Heart right ventricle (tissue), 16 donors: ENCODE data around the gene TBC1D4. TPM values are rescaled to one million over a fixed set of nuclear protein-coding genes. Genes with fewer than 3 reads are reported as not detected.

Experiments
- ATAC-seq, 8 donors: fragments of 200-7000 bp; cut with Tn5 transposase; one replicate each; pipeline ENCODE4 v1.9.1; 2020; ENCODE audit warnings: mild to moderate bottlenecking in 8 of 8, moderate library complexity in 8 of 8, moderate number of reproducible peaks in 1 of 8
- DNase-seq, 2 donors: peaks; one replicate each; pipeline ENCODE4 v3.0.0-alpha.2; 2020
- H3K27ac ChIP-seq, 10 donors: fragments of 200-600 bp; sonication (generic) in 2 of 10; one replicate each; pipeline versions ENCODE4 v1.5.0 to v1.8.0; 2020 to 2022; ENCODE audit warnings: mild to moderate bottlenecking in 3 of 10
- H3K27me3 ChIP-seq, 7 donors: fragments of 200-600 bp; one replicate each; pipeline ENCODE4 v1.8.0; 2021 to 2022; ENCODE audit warnings: mild to moderate bottlenecking in 2 of 7
- H3K36me3 ChIP-seq, 9 donors: fragments of 200-600 bp; sonication (generic) in 1 of 9; one replicate each; pipeline versions ENCODE4 v1.5.0 to v1.8.0; 2020 to 2022; ENCODE audit warnings: mild to moderate bottlenecking in 2 of 9
- H3K4me1 ChIP-seq, 9 donors: fragments of 200-600 bp; sonication (generic) in 1 of 9; one replicate each; pipeline versions ENCODE4 v1.5.0 to v1.8.0; 2020 to 2022; ENCODE audit warnings: mild to moderate bottlenecking in 4 of 9
- H3K4me3 ChIP-seq, 10 donors: fragments of 200-600 bp; sonication (generic) in 2 of 10; one replicate each; pipeline versions ENCODE4 v1.5.0 to v1.8.0; 2020 to 2022; ENCODE audit warnings: mild to moderate bottlenecking in 7 of 10, moderate library complexity in 2 of 10
- H3K9me3 ChIP-seq, 11 donors: fragments of 200-600 bp in 10 of 11; sonication (generic) in 2 of 11; one replicate each; pipeline versions ENCODE4 v1.5.0 to v1.8.0; 2013 to 2022; ENCODE audit warnings: mild to moderate bottlenecking in 2 of 11, control low read depth in 1 of 11, moderate library complexity in 1 of 11
- WGBS, 2 donors: extraction: QIAGEN DNeasy Blood & Tissue Kit; methylation state at CpG; one replicate each; pipeline ENCODE4 v1.1.7; 2013; ENCODE audit warnings: inconsistent platforms in 1 of 2; 5-methylcytosine and 5-hydroxymethylcytosine counted together
- intact Hi-C, 10 donors: fragments of 100-400 bp; cut with DNase I; formaldehyde crosslinking; loops; one replicate each; pipeline versions ENCODE4 v1.11.1 to v1.14.2; 2022
- polyA plus RNA-seq, 2 donors: library from polyadenylated mRNA; stranded (reverse); fragments of 200-250 nt; gene quantifications; one replicate each; pipeline ENCODE4 v1.2.3, GENCODE V29; 2013
- total RNA-seq, 10 donors: library from RNA; stranded (reverse); fragmentation: NEBNext Ultra II Directional in 3 of 10; extraction: Animal tissue kit (Norgen Biotek cat#: 25700) in 3 of 10; gene quantifications; one replicate each; pipeline versions ENCODE4 v1.2.1 to v1.2.4, GENCODE V29; 2021 to 2023
- TF ChIP-seq, protein P1 (sequence below), 9 donors: fragments of 200-600 bp; sonication (generic) in 2 of 9; IDR thresholded peaks; one replicate each; pipeline versions ENCODE4 v1.5.0 to v1.8.0; 2021 to 2022; ENCODE audit warnings: antibody characterized with exemption in 9 of 9, mild to moderate bottlenecking in 5 of 9, moderate library complexity in 1 of 9
- donor health status: Arrhythmogenic right ventricular cardiomyopathy.
- donor health status: ischemic (EF 13 %, LVEDD 7.1; RV severe dilation, severe dysfunction).
- donor health status: healthy with polysubstance abuse.
- donor health status: DM: no; HTN: yes; CAD: no.
- donor health status: DM: no; HTN: no; CAD: no.
- donor health status: ischemic (EF 25% LVEDD 6.9; RV normal size, moderate dysfunction).
- donor health status: ischemic (EF 25% LVEDD 5.7; RV mildly dilated, moderate dysfunction).
- donor health status: healthy.
- donor health status: DM: yes; HTN: yes; CAD: no.
- donor health status: Ischemic cardiomyopathy.
- donor health status: ischemic (EF 35%, LVEDD 5.7; RV mildly dilated, moderate dysfunction).
- donor health status: nonischemic (EF 11% LVEDD 7.7; RV severe dilation, severe dysfunction).
- donor health status: DM: yes; HTN: yes; CAD: no.
- donor health status: PGD.
- donor health status: ischemic (EF 29% LVEDD 5.4; RV normal size, mild dysfunction).
- donor health status: nonischemic (EF 23%, LVEDD 6.1; RV moderate dilation, normal function).

The TBC1D4 gene
- total and polyA plus RNA-seq, 12 donors, result 10.1 to 124 (median 93.5) TPM

DNA sequence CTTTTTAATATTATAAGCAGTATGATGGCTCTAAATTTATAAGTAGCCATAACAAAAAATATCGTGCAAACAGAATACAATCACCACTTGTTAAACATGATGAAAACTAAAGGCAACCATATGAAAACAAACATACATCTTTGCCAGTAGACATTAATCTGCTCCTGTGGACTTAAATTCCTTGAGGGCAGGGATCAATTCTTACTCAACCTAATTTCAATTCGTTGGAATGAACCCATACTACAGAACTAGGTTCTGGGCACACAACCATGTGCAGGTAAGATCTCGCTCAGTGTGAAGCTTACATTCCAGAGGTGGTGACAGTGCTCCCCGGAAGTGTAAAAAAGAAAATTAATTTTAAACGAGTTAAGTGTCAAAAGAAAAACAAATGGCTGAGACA lies 13.4 kb downstream of the TBC1D4 start:
- 75 to 81% methylated on average over 5 of the region's 5 CpGs for WGBS, 2 donors
- no peaks in the 10 kb centered on the region for H3K36me3 ChIP-seq
- peak overlapping the region in 4 of 10 donors; percentile 0 to 62 (median 20) for H3K27ac ChIP-seq
- TF ChIP-seq, protein P1, sequence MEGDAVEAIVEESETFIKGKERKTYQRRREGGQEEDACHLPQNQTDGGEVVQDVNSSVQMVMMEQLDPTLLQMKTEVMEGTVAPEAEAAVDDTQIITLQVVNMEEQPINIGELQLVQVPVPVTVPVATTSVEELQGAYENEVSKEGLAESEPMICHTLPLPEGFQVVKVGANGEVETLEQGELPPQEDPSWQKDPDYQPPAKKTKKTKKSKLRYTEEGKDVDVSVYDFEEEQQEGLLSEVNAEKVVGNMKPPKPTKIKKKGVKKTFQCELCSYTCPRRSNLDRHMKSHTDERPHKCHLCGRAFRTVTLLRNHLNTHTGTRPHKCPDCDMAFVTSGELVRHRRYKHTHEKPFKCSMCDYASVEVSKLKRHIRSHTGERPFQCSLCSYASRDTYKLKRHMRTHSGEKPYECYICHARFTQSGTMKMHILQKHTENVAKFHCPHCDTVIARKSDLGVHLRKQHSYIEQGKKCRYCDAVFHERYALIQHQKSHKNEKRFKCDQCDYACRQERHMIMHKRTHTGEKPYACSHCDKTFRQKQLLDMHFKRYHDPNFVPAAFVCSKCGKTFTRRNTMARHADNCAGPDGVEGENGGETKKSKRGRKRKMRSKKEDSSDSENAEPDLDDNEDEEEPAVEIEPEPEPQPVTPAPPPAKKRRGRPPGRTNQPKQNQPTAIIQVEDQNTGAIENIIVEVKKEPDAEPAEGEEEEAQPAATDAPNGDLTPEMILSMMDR (IDR thresholded peaks at IDR 0.05), result no peak
- no peaks in the 10 kb centered on the region for H3K27me3 ChIP-seq
- intact Hi-C loops, result no loop called here
- peaks cover 3 to 80% (median 37%) of the 10 kb centered on the region in 9 donors for H3K4me1 ChIP-seq
- no peak overlapping the region for H3K4me3 ChIP-seq
- ATAC-seq (no peak), DNase-seq (no peak)
- no peaks in the 10 kb centered on the region for H3K9me3 ChIP-seq

DNA sequence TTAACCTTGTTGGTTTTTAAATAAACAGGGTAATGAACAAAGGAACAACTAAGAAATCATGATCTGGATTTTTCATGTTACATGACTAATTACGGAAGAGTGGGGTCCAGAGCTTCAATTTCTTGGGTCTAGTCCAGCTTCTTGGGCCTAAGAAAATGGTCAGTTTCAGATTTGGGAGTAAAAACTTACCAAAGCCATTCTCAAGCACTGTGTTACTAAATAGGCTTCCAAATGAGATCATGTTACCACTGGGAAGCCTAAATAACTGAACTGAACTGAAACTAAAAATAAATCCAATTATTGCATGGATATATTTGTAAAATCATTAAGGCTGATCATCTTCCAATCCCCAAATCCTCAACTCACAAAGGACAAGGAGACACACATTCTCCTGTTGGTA lies 13.9 kb downstream of the TBC1D4 start:
- peak overlapping the region in 6 of 10 donors; percentile 0 to 62 (median 22) for H3K27ac ChIP-seq
- H3K27me3 ChIP-seq, result no peaks in the 10 kb centered on the region
- H3K36me3 ChIP-seq, result no peaks in the 10 kb centered on the region
- intact Hi-C loops, result no loop called here
- WGBS, 2 donors, result 63 to 68% methylated on average over 1 of the region's 1 CpG
- TF ChIP-seq, protein P1 (IDR thresholded peaks at IDR 0.05), result no peak
- no peak for DNase-seq
- H3K9me3 ChIP-seq, result no peaks in the 10 kb centered on the region
- peaks cover 3 to 76% (median 32%) of the 10 kb centered on the region in 9 donors for H3K4me1 ChIP-seq
- no peak overlapping the region for H3K4me3 ChIP-seq
- no peak for ATAC-seq

DNA sequence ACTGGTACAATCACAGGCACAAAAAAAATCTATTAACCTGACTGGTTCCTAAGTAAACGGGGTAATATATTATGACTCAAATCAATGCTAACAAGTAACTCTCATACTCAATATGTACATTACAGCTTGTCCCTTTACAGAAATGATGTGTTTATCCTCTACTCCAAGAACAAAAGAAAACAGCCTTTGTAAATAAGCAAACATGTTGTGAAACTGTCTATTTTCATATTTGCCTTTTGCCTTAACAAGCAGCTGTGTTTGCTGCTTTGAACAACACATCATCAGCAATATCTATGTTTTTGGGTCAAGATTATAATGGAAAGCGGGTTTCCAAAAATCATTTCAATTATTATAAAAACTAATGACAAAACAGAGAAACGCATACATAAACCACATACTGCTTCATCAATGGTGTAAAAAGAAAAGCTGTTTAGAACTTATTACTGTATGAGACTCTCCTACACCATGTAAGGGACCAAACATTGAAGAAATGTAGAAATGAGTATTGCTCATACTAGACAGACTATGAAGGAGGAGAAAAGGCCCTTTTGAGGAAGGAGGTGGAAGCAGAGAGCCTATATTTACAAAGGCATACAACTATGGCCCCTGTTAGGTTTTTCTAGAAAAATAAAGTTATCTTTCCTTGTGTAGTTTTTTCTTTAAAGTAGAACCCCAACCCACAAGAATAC lies 14.8 kb downstream of the TBC1D4 start:
- no peaks in the 10 kb centered on the region for H3K36me3 ChIP-seq
- intact Hi-C loops, result no loop called here
- no peak overlapping the region for H3K4me3 ChIP-seq
- peak overlapping the region in 4 of 10 donors; percentile 0 to 62 (median 38) for H3K27ac ChIP-seq
- ATAC-seq, result no peak
- no peaks in the 10 kb centered on the region for H3K9me3 ChIP-seq
- H3K27me3 ChIP-seq, result no peaks in the 10 kb centered on the region
- WGBS, 2 donors, result 96 to 97% methylated on average over 3 of the region's 3 CpGs
- TF ChIP-seq, protein P1 (IDR thresholded peaks at IDR 0.05), result no peak
- peaks cover 3 to 68% (median 29%) of the 10 kb centered on the region in 9 donors for H3K4me1 ChIP-seq
- DNase-seq, result no peak

DNA sequence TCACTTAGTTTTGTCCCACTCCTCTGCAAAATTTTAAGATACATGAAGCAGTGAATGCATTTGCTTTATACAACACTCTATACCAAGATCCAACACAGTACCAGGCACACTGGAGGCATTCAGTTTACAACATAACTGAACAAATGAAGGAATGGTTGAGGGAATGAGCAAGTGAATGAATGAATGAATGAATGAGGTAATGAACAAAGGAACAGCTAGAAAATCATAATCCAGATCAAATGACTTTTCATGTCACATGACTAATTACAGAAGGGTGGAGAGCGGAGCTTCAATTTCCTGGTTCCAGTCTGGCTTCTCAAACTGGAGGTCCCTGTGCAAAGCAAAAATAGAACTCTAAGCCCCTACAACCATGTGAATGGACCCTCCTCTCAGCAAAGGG lies 16.7 kb downstream of the TBC1D4 start:
- peak overlapping the region in 4 of 10 donors; percentile 41 to 72 (median 56) for H3K27ac ChIP-seq
- intact Hi-C loops, result no loop called here

More for the DNA sequence above, 16.7 kb downstream of the TBC1D4 start:
- no peaks in the 10 kb centered on the region for H3K36me3 ChIP-seq
- no peak overlapping the region for H3K4me3 ChIP-seq
- WGBS, 2 donors, result 95 to 96% methylated on average over 1 of the region's 1 CpG
- no peak for DNase-seq
- H3K27me3 ChIP-seq, result no peaks in the 10 kb centered on the region
- TF ChIP-seq, protein P1 (IDR thresholded peaks at IDR 0.05), result no peak
- peaks cover 3 to 77% (median 44%) of the 10 kb centered on the region in 9 donors for H3K4me1 ChIP-seq
- H3K9me3 ChIP-seq, result no peaks in the 10 kb centered on the region
- no peak for ATAC-seq
